Ovary (tissue), 3 donors: ENCODE data around the gene PPARA.

ENCODE experiments used
- CTCF ChIP-seq, 3 donors: fragments of 450-650 bp in 2 of 3; fragments of 200-600 bp in 1 of 3; IDR thresholded peaks; one replicate each; pipeline versions ENCODE4 v1.5.1 to v1.8.0; 2016 to 2022; ENCODE audit warnings: antibody characterized with exemption in 3 of 3, mild to moderate bottlenecking in 1 of 3
- POLR2A ChIP-seq: fragments of 450-650 bp; IDR thresholded peaks from one replicate; pipeline ENCODE4 v1.6.1; 2017; ENCODE audit warnings: antibody characterized with exemption, mild to moderate bottlenecking, moderate library complexity
- donor health status: DM: no; HTN: no; CAD: no.

- no peak for TF ChIP-seq CTCF (IDR thresholded peaks at IDR 0.05)
- TF ChIP-seq POLR2A, result no peak
Observed at GRCh38 chr22:46263216-46263590, 112.9 kb downstream of the PPARA start, which contains the start of gene PKDREJ.
